ENCODE data around the gene MIA. TPM values are rescaled to one million over a fixed set of nuclear protein-coding genes. Genes with fewer than 3 reads are reported as not detected.

The MIA gene
- total RNA-seq, 1 experiment from 2014 or later: not detected

DNA sequence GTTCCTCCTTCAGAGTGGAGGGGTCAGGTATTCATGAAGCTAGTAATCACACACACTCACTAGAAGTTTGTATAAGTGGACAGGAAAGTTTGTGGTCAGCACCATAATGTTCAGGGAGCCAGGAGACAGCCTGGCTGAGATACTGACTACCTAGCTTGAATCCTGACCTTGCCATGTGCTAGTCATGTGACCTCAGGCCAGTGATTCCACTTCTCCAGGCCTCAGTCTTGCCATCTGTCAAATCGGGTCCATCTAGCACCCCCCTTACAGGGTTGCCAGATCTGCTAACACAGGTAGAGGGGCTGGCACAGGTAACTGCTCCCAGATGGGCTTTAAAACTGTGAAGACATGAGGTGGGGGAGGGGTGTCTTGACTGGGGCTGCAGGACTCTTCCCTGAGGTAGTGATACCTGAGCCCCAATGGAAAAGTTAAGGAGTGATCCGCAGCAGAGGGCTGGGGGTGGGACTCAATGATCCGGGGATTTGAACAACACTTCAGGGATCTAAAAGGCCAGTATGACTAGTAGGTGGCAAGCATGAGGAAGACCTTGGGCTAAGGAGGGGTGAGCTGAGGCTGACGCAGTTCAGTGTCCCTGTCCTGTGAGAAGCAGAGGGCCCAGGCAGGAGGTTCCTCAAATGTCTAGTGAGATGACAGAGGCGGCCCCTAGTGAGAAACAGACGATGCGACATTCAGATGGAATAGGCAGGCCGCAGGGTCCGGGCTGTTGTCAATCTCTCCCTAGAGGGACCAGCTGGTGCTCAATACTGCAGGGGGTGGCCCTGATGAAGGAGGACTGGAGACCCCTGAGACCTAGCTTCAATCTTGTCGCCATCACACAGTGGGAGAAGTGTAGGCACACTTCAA lies 33.6 kb upstream of the MIA start:
- no peak overlapping the region for H2BK20ac ChIP-seq (ENCODE audit: low read depth, low read length, poor library complexity, severe bottlenecking)
- H3T11ph ChIP-seq (ENCODE audit: low read length): no peak overlapping the region
- no peak overlapping the region for H2BK15ac ChIP-seq (ENCODE audit: low read depth, low read length)
- no peaks in the 10 kb centered on the region for H3K27me3 ChIP-seq (ENCODE audit: insufficient read depth, low read length)
- H3K56ac ChIP-seq (ENCODE audit: insufficient read length, low read depth, low read length): no peak overlapping the region
- Mint-ChIP-seq H3K27me3 (ENCODE audit: low read depth) (no peaks in the 10 kb centered on the region), H3K4me1 (peaks cover 11 to 15% of the 10 kb centered on the region in 2 experiments), H3K36me3 (ENCODE audit: insufficient read depth in 1 of 3, low read depth in 3 of 3) (peaks cover 6 to 27% (median 23%) of the 10 kb centered on the region in 3 experiments; a peak in 6 of 7 replicates), H3K4me3 (no peak overlapping the region), H3K9me3 (no peaks in the 10 kb centered on the region), H3K27ac (peak overlapping the region; percentile 9 to 93 (median 77); a peak in 5 of 7 replicates)
- TF ChIP-seq, protein P1, sequence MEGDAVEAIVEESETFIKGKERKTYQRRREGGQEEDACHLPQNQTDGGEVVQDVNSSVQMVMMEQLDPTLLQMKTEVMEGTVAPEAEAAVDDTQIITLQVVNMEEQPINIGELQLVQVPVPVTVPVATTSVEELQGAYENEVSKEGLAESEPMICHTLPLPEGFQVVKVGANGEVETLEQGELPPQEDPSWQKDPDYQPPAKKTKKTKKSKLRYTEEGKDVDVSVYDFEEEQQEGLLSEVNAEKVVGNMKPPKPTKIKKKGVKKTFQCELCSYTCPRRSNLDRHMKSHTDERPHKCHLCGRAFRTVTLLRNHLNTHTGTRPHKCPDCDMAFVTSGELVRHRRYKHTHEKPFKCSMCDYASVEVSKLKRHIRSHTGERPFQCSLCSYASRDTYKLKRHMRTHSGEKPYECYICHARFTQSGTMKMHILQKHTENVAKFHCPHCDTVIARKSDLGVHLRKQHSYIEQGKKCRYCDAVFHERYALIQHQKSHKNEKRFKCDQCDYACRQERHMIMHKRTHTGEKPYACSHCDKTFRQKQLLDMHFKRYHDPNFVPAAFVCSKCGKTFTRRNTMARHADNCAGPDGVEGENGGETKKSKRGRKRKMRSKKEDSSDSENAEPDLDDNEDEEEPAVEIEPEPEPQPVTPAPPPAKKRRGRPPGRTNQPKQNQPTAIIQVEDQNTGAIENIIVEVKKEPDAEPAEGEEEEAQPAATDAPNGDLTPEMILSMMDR (conservative IDR thresholded peaks at IDR 0.05): no peak
- H2BK12ac ChIP-seq (ENCODE audit: insufficient read length, low read depth, low read length): no peak overlapping the region
- H4K91ac ChIP-seq (ENCODE audit: insufficient read length, low read depth, low read length): no peak overlapping the region
- no peaks in the 10 kb centered on the region for H3K79me2 ChIP-seq (ENCODE audit: insufficient read depth, low read length)
- no peak overlapping the region for H3K9ac ChIP-seq (ENCODE audit: extremely low read depth, insufficient read length, low read length)
- H3K23me2 ChIP-seq (ENCODE audit: insufficient read length, low read depth, low read length, poor library complexity, severe bottlenecking): no peaks in the 10 kb centered on the region
- H2BK120ac ChIP-seq (ENCODE audit: low read depth, low read length, poor library complexity, severe bottlenecking): no peak overlapping the region
- no peak overlapping the region for H4K8ac ChIP-seq (replicated peaks; ENCODE audit: insufficient read length, low read depth, low read length)
- H3K79me1 ChIP-seq (ENCODE audit: insufficient read depth, low read depth, low read length, poor library complexity, severe bottlenecking): no peaks in the 10 kb centered on the region
- H3K23ac ChIP-seq (ENCODE audit: insufficient read length, low read depth, low read length): no peak overlapping the region
- no peaks in the 10 kb centered on the region for H3K9me3 ChIP-seq (ENCODE audit: control insufficient read depth, low read depth, low read length)
- no peak overlapping the region for H3K4ac ChIP-seq (ENCODE audit: low read depth, low read length)
- 0 out of 2 replicates have a peak, but pooled peaks cover 4% of the 10 kb centered on the region for H3K4me1 ChIP-seq (ENCODE audit: insufficient read depth, low read length)
- no peak overlapping the region for H2BK5ac ChIP-seq (ENCODE audit: insufficient read length, low read length)
- H2AK5ac ChIP-seq (ENCODE audit: insufficient read length, low read length): no peak overlapping the region
- H3K27ac ChIP-seq (ENCODE audit: insufficient read length, low read depth, low read length): no peak overlapping the region
- no peaks in the 10 kb centered on the region for H4K20me1 ChIP-seq (ENCODE audit: control insufficient read depth, insufficient read depth, insufficient read length)
- H3K4me2 ChIP-seq (ENCODE audit: insufficient read depth, insufficient read length, low read length): no peak overlapping the region
- no peak overlapping the region for H2AFZ ChIP-seq (ENCODE audit: low read length)
- DNase-seq: no peak
- H4K5ac ChIP-seq (ENCODE audit: insufficient read length, low read depth, low read length): no peak overlapping the region
- no peak overlapping the region for H3K18ac ChIP-seq (ENCODE audit: insufficient read length, low read depth, low read length)
- H3K14ac ChIP-seq (ENCODE audit: insufficient read depth, low read length): no peak overlapping the region; the same call in 1 of the 2 replicates
- WGBS (ENCODE audit: extremely low coverage, insufficient read length, low lambda C conversion rate): no CpG with 5 or more reads among the region's 10 CpGs
